HG02870 (cell line): Measurements from ENCODE around the gene OR8K3.

Source experiments
- ATAC-seq: cut with Tn5 transposase; IDR thresholded peaks from one replicate; pipeline ENCODE4 v1.9.1; 2021; ENCODE audit warnings: mild to moderate bottlenecking, moderate library complexity; ENCODE audit not compliant: unreplicated experiment

OR8K3 gene

DNA sequence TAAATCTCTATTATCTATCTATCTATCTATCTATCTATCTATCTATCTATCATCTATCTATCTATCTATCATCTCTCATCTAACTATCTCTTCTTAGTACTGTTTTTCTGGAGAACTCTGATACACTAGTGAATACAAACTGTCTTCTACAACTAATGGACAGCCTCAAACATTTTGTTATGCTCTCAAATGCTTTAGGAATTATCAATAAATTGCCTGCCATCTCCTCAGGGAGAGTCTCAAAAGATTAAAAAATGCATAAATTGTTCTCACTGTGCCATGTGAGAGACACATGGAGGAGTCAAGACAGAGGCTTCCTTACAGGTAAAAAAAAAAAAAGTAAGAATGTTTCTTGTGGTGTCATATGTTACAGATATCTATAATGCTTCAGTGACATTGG is at the start of gene OR8K3:
OR8K3 (plus strand) TSS at position 301 of the 400 bp plus-strand sequence. CDS start 3,163 bp downstream, outside the sequence.
- no peak for ATAC-seq

DNA sequence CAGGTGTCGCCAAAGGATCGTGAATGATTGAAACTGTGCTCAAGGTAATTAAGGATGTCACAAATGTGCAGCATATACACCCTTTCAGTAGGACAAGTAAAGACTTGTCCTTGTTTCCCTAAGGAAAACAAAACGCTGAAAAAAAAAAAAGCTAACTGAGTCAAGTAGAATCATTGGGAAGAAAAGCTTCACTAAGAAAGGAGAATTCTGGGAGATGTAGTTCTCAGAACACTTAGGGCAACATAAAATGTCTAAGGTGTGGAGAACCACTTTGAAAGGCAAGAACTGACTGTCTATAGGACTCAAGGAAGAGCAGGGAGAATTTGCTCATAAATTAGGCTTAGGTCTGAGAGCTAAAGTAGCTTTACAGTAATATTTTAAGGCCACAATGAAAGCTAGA is 43.9 kb upstream of the OR8K3 start:
- ATAC-seq: no peak

DNA sequence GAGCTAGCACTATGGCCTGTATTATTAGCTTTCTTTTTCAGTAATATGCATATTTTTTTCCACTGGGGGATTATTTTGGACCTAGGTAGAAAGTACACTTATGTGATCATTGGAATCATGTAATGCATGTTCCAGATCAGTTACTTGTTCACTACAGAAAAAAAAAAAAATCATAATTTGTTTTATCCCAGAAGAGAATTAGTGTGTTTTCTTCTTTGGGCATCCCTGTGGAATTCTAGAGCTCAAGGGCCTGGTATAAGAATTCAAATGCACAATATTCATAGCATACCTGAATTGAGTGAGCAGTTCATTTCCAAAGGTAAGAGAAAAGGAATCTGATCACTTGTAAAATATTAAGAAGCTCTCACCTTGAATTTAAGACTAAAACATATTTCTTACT is 41.1 kb upstream of the OR8K3 start, which contains the start of gene OR5T1:
OR5T1 (plus strand) TSS at position 301 of the 400 bp plus-strand sequence. CDS start 1,485 bp downstream, outside the sequence.
- ATAC-seq: no peak

DNA sequence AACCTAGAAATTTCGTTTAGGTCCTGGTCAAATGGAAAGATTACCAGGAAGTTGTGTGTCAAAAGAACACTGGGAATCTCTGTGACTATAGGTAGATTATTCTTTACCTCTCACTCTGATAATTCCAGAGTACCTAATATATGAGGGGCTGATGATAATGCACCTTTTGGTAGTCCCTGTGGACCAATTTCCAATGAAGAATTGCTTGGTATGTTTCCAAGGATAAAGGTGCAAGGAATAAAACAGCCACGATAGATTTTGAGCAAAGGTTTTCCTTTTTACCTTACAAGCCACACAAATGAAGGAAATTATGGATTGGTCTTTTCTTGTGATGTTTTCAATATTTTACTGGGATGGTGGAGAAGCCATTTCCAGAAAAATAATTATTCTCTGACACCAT is 22.8 kb upstream of the OR8K3 start, which contains the start of gene OR8H1:
OR8H1 (minus strand) TSS at position 101 of the 400 bp plus-strand sequence. CDS start 1,192 bp downstream, outside the sequence.
- ATAC-seq: no peak

DNA sequence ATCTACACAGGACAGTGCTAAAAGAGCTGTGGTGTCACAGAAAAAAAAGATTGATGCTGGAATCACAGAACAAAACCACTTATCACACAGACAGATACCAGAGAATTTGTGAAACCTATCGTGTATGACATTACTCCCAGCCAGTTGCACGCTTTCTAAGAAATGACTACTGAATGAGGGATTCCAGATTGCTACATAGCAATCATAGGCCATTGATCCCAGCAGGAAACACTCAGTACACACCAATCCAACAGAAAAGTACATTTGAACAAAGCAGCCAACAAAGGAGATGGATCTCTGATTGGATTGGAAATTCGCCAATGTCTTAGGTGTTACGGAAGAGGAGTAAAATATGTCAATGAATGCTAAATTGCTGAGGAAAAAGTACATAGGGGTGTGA is 18.0 kb upstream of the OR8K3 start:
- no peak for ATAC-seq

GRCh38 chr11:56307836-56308235 is 7.1 kb upstream of the OR8K3 start:
- ATAC-seq: no peak

- no peak for ATAC-seq
Observed at GRCh38 chr11:56331861-56332491, 17.0 kb downstream of the OR8K3 start.

GRCh38 chr11:56333156-56333555 is 18.2 kb downstream of the OR8K3 start:
- no peak for ATAC-seq

GRCh38 chr11:56340289-56340688 is 25.3 kb downstream of the OR8K3 start:
- ATAC-seq: no peak

DNA sequence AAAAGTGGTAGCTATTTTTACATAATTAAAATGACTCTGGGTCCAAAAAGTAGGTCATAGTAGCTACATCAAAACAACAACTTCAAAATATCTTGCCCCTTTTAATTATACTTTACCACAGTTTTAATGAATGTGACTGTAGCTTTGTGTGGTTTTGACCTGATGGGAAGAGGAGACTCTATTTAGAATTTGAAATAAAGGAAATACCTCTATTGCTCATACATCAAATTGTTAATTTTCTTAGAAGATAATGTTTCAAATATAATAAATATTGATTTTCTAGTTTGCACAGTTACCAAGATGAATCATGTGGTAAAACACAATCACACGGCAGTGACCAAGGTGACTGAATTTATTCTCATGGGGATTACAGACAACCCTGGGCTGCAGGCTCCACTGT is 30.8 kb downstream of the OR8K3 start, which contains the start of gene OR8K1:
OR8K1 (plus strand) TSS at position 301 of the 400 bp plus-strand sequence; CDS start at position 301, 0 bp downstream.
- no peak for ATAC-seq

DNA sequence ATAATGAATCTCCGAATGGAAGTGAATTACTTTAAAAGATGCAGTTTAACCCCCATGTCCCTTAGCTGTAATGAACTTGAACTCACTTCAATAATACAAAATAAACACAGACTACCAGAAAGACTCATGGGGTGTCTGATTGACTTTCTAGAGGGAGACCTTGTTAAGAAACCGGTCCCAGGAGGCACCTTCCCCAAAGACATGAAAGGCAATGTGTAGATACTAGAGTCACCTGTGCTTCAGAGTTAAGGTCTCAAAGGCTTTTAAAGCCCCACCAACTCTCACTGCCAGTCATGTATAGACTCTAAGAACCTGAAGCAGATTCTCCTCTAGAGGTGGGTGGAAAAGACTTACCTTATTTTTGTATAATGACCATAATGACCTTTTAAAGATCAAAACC is 39.0 kb downstream of the OR8K3 start, which contains the start of gene OR8J1:
OR8J1 (plus strand) TSS at position 301 of the 400 bp plus-strand sequence. CDS start 5,956 bp downstream, outside the sequence.
- no peak for ATAC-seq
